ENCODE data around the gene TPRKB. TPM values are rescaled to one million over a fixed set of nuclear protein-coding genes. Genes with fewer than 3 reads are reported as not detected.
"Not testable (repeated sequence)": the region's sequence is repeated elsewhere in the genome, so short reads cannot be mapped to it uniquely, and the experiment has no call there.

TPRKB gene
- polyA plus RNA-seq, 3 donors = 64.8 to 68.1 (median 67.2) TPM

- peak; percentile 20 for DNase-seq
Measured at GRCh38 chr2:73702852-73703493, 34.2 kb downstream of the TPRKB start.

- no peak for DNase-seq
Measured at GRCh38 chr2:73701968-73702665, 35.0 kb downstream of the TPRKB start.

- not testable (repeated sequence) for DNase-seq
Measured at GRCh38 chr2:73701448-73701765, 35.7 kb downstream of the TPRKB start.

GRCh38 chr2:73700661-73701447 lies 36.3 kb downstream of the TPRKB start:
- DNase-seq = no peak

GRCh38 chr2:73700131-73700611 lies 37.0 kb downstream of the TPRKB start:
- no peak for DNase-seq

- no peak for DNase-seq
Measured at GRCh38 chr2:73699437-73699836, 37.7 kb downstream of the TPRKB start.

- no peak for DNase-seq
Measured at GRCh38 chr2:73698101-73698500, 39.0 kb downstream of the TPRKB start.

- no peak for DNase-seq
Measured at GRCh38 chr2:73697606-73698005, 39.5 kb downstream of the TPRKB start.

- not testable (repeated sequence) for DNase-seq
Measured at GRCh38 chr2:73696985-73697384, 40.2 kb downstream of the TPRKB start.

- DNase-seq = not testable (repeated sequence)
Measured at GRCh38 chr2:73696521-73696920, 40.6 kb downstream of the TPRKB start.

- DNase-seq = not testable (repeated sequence)
Measured at GRCh38 chr2:73690372-73691088, 46.6 kb downstream of the TPRKB start.

GRCh38 chr2:73688494-73688893 lies 48.7 kb downstream of the TPRKB start:
- not testable (repeated sequence) for DNase-seq

- no peak for DNase-seq
Measured at GRCh38 chr2:73685764-73686438, 51.2 kb downstream of the TPRKB start.

GRCh38 chr2:73684905-73685304 lies 52.2 kb downstream of the TPRKB start:
- DNase-seq = not testable (repeated sequence)

- not testable (repeated sequence) for DNase-seq
Measured at GRCh38 chr2:73684325-73684724, 52.8 kb downstream of the TPRKB start.

GRCh38 chr2:73679951-73680571 lies 57.1 kb downstream of the TPRKB start:
- peak; percentile 16 for DNase-seq

Other genes starting within 250 kb of the TPRKB start
- gene NAT8, start 94.9 kb downstream of the TPRKB start, polyA plus RNA-seq (ENCODE audit: insufficient read length in 3 of 3) = 10 to 100 TPM; 29.7 to 32.3 (median 30.4) TPM
- 10 to 100 TPM; 28.1 to 39.1 (median 35.3) TPM for gene DUSP11, start 42.8 kb upstream of the TPRKB start, polyA plus RNA-seq (ENCODE audit: insufficient read length in 3 of 3)
- not detected for gene C2orf78, start 46.8 kb upstream of the TPRKB start, polyA plus RNA-seq (ENCODE audit: insufficient read length in 3 of 3)
- 10 to 100 TPM; 57.4 to 61.7 (median 59.9) TPM for gene STAMBP, start 91.6 kb upstream of the TPRKB start, polyA plus RNA-seq (ENCODE audit: insufficient read length in 3 of 3)
- gene ACTG2, start 155.7 kb upstream of the TPRKB start, polyA plus RNA-seq (ENCODE audit: insufficient read length in 3 of 3) = 1 to 10 TPM in 2 of 3 donors, under 1 TPM in 1; 0.36 to 1.9 (median 1.2) TPM
- gene DGUOK, start 189.5 kb upstream of the TPRKB start, polyA plus RNA-seq (ENCODE audit: insufficient read length in 3 of 3) = 10 to 100 TPM; 62.8 to 65.1 (median 63.6) TPM
- gene TET3, start 247.6 kb upstream of the TPRKB start, polyA plus RNA-seq (ENCODE audit: insufficient read length in 3 of 3) = 10 to 100 TPM; 23.0 to 27.1 (median 26.3) TPM

Measured in renal pelvis (tissue), 4 donors.